RWPE2 (cell line): ENCODE data around the gene RAB5B.

ENCODE experiments used
- ATAC-seq: fragments of 200-7000 bp; cut with Tn5 transposase; 3 replicates; pipeline ENCODE4 v1.9.1; 2021; ENCODE audit warnings: low read depth
- DNase-seq: peaks from one replicate; pipeline ENCODE4 v3.0.0-alpha.2; 2020; ENCODE audit warnings: low spot score
- H3K27ac ChIP-seq: fragments of 450-650 bp; 2 replicates; pipeline ENCODE4 v1.5.1; 2017; ENCODE audit warnings: mild to moderate bottlenecking; ENCODE audit not compliant: poor library complexity, severe bottlenecking
- H3K27me3 ChIP-seq: fragments of 250-450 bp; sonication (Bioruptor Pico); 2 replicates; pipeline ENCODE4 v1.5.1; 2021; ENCODE audit warnings: mild to moderate bottlenecking, moderate library complexity; ENCODE audit not compliant: insufficient read depth, poor library complexity, severe bottlenecking
- H3K36me3 ChIP-seq: fragments of 250-450 bp; sonication (Bioruptor Pico); 2 replicates; pipeline ENCODE4 v1.5.1; 2020; ENCODE audit warnings: low read depth, mild to moderate bottlenecking, moderate library complexity
- H3K4me1 ChIP-seq: fragments of 250-450 bp; sonication (Bioruptor Pico); 2 replicates; pipeline ENCODE4 v1.5.1; 2021; ENCODE audit warnings: mild to moderate bottlenecking, moderate library complexity; ENCODE audit not compliant: insufficient read depth, poor library complexity, severe bottlenecking
- H3K4me3 ChIP-seq: fragments of 250-450 bp; sonication (Bioruptor Pico); 2 replicates; pipeline ENCODE4 v1.5.1; 2021; ENCODE audit warnings: mild to moderate bottlenecking, moderate library complexity; ENCODE audit not compliant: severe bottlenecking
- H3K9me3 ChIP-seq: fragments of 250-450 bp; sonication (Bioruptor Pico); 2 replicates; pipeline ENCODE4 v1.5.1; 2021; ENCODE audit warnings: mild to moderate bottlenecking, moderate library complexity; ENCODE audit not compliant: severe bottlenecking
- TF ChIP-seq, protein P1 (sequence below): fragments of 450-650 bp; IDR thresholded peaks from one replicate; pipeline ENCODE4 v1.5.1; 2017; ENCODE audit warnings: mild to moderate bottlenecking, moderate library complexity; ENCODE audit not compliant: poor library complexity, severe bottlenecking

Gene RAB5B

DNA sequence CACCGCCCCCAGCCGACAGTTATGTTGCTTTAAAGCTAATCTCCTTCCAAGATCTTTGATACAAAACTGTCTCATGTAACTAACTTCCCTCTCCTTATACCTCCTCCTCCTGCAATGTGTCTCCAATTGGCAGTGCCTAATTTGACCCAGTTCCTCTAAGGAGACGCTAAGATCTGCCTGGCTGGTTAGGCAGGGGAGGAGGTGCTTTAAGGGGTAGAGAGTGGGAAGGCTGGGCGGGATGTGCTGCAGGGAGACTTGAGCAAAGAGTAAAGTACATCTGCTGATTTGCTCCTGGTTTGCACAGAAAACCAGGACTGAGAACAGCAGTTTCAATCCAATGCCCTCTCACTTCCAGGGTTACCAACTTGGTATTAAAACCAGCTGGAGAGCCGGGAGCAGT lies 39.6 kb downstream of the RAB5B start:
- ATAC-seq (no peak), DNase-seq (no peak)
- Histone ChIP-seq H3K36me3 (0 out of 2 replicates have a peak, but pooled peaks cover 3% of the 10 kb centered on the region), H3K9me3 (no peaks in the 10 kb centered on the region), H3K4me1 (no peaks in the 10 kb centered on the region), H3K27me3 (no peaks in the 10 kb centered on the region), H3K27ac (no peak overlapping the region), H3K4me3 (no peak overlapping the region)
- TF ChIP-seq, protein P1, sequence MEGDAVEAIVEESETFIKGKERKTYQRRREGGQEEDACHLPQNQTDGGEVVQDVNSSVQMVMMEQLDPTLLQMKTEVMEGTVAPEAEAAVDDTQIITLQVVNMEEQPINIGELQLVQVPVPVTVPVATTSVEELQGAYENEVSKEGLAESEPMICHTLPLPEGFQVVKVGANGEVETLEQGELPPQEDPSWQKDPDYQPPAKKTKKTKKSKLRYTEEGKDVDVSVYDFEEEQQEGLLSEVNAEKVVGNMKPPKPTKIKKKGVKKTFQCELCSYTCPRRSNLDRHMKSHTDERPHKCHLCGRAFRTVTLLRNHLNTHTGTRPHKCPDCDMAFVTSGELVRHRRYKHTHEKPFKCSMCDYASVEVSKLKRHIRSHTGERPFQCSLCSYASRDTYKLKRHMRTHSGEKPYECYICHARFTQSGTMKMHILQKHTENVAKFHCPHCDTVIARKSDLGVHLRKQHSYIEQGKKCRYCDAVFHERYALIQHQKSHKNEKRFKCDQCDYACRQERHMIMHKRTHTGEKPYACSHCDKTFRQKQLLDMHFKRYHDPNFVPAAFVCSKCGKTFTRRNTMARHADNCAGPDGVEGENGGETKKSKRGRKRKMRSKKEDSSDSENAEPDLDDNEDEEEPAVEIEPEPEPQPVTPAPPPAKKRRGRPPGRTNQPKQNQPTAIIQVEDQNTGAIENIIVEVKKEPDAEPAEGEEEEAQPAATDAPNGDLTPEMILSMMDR: no peak

DNA sequence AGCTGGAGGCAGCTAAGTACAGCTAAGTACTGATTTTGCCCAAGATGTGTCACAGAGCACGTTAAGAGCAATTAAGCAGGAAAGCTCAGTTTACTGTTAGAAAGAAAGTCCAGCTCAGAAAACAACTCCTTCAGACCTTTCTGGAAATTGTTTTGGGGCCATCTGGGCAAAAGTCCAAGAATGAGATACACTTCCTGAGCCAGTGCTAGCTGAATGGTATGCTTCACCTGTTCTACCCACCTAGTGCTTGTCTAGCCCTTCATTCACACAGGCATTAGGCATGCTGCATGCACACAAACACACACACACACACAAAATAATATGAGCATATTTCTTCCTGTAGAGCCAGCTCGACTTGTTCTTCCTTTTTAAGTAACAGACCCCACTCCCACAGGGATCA lies 40.3 kb downstream of the RAB5B start:
- Histone ChIP-seq H3K9me3 (no peaks in the 10 kb centered on the region), H3K27me3 (no peaks in the 10 kb centered on the region), H3K27ac (no peak overlapping the region), H3K4me1 (no peaks in the 10 kb centered on the region), H3K36me3 (0 out of 2 replicates have a peak, but pooled peaks cover 3% of the 10 kb centered on the region), H3K4me3 (no peak overlapping the region)
- DNase-seq (no peak), ATAC-seq (no peak)
- TF ChIP-seq, protein P1: no peak

DNA sequence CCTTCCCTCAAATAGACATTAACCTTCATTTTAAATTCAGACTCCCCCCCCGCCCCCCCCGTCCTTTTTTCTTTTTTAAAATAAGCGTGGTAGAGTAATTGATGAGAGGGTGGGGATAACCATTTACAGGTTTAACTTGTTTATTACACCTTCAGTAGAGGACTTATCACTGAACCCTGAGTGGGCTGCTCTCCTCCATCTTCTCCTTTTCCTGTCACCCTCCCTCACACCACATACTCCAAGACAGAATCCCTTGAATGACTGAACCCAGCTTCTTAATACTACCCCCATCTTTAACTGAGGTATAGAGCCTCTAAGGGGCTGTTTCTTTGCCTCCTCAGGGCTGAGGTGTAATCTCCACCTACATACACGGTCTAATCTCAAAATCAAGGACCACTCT lies 43.3 kb downstream of the RAB5B start:
- H3K27me3 ChIP-seq: no peaks in the 10 kb centered on the region
- TF ChIP-seq, protein P1: no peak
- DNase-seq (no peak), ATAC-seq (no peak)
- no peaks in the 10 kb centered on the region for H3K4me1 ChIP-seq
- H3K9me3 ChIP-seq: no peaks in the 10 kb centered on the region
- no peak overlapping the region for H3K27ac ChIP-seq
- H3K36me3 ChIP-seq: 0 out of 2 replicates have a peak, but pooled peaks cover 3% of the 10 kb centered on the region
- no peak overlapping the region for H3K4me3 ChIP-seq

DNA sequence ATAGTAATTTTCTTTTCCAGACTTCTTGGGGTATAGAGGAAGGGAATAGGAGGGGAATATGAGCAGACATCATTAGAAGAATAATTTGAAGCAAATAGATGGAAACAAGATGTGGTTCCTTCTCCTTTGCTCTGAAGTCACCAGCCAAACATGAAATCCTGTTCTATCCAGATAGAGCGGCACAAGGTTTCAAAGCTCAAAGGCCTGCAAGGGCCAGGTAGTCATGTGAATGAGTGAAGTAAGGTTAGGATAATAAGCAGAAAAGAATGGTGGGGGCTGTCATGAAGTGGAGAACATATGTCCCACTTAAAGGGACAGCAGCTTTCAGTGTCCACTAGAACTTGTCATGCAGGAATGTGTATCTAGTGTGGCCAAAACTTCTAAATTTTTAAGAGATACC lies 44.5 kb downstream of the RAB5B start:
- H3K9me3 ChIP-seq: no peaks in the 10 kb centered on the region
- H3K27ac ChIP-seq: no peak overlapping the region
- ATAC-seq (no peak), DNase-seq (no peak)
- H3K4me1 ChIP-seq: no peaks in the 10 kb centered on the region
- 0 out of 2 replicates have a peak, but pooled peaks cover 3% of the 10 kb centered on the region for H3K36me3 ChIP-seq
- no peak overlapping the region for H3K4me3 ChIP-seq
- TF ChIP-seq, protein P1: no peak
- no peaks in the 10 kb centered on the region for H3K27me3 ChIP-seq

DNA sequence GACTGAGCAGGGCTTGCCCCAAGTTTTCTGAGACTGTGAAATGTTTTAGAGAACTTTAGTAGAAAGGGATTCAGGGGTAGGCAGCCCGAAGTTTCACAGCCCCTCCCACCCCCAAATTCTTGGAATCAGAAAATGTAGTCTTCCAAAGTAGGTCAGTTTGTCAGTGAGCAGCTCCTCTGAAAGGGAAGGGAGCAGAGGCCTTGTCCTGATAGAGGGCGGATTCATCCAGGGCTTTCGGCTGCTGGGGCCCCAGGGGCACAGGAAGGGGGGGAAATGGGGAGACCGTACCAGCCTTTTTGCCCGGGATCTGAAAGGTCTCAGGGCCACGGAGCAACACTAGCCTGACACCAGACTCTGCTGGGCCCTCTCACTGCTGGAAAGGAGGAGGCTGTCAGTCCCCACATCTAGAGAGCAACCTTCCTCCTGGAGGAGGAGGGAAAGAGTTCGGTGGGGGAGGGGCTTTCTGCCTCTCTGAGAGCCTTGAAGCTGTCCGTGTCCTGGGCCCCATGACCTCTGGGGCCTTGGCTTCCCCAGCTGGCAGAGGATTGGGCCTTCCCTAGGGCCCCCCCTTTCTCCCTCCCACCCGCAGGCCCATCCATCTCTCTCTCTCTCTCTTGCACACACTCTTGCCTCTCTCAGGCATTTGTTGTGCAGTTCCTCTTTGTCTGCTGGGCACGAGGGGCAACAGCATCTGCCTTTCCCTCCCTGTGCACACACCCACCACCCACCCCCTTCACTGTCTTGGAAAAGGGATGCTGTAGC lies 46.7 kb downstream of the RAB5B start, which contains the start of gene IKZF4:
IKZF4 (plus strand) TSS at position 621 of the 762 bp plus-strand sequence. CDS start 451 bp downstream, outside the sequence.
- ATAC-seq: no peak
- no peaks in the 10 kb centered on the region for H3K9me3 ChIP-seq
- no peak within 1 kb of the TSS for H3K4me3 ChIP-seq
- no peak within 1 kb of the TSS for H3K27ac ChIP-seq
- DNase-seq: no peak
- H3K4me1 ChIP-seq: no peaks in the 10 kb centered on the region
- TF ChIP-seq, protein P1: no peak
- H3K36me3 ChIP-seq: peaks cover 3% of the 10 kb centered on the region; the same call in 1 of the 2 replicates
- no peaks in the 10 kb centered on the region for H3K27me3 ChIP-seq
